ENCODE measurements around the gene PNMA5. TPM values are rescaled to one million over a fixed set of nuclear protein-coding genes. Genes with fewer than 3 reads are reported as not detected.

PNMA5 gene
- total and polyA plus RNA-seq, 2 of the 8 experiments (the other 6 are each of a cell fraction or from before 2014, with no cell fraction given): 0.11 TPM

DNA sequence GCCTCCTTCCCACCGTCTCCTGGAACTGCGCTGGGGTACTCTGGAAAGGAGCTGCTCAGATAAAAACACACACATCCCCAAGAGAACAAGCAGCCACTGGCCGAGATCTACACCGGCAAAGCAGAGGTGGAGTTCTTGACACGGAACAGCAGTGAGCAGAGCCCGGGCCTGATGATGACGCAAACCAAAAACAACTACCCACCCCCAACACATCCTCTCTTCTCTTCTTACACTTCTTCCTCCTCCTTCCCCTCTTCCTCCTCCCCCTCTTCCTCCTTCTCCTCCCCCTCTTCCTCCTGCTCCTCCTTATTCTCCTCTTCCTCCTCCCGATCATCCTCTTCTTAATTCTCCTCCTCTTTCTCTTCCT lies 4.6 kb downstream of the PNMA5 start:
- Histone ChIP-seq H3K27ac (ENCODE audit: low read depth, low read length) (no peak overlapping the region), H2AK5ac (ENCODE audit: low read depth, low read length) (no peak overlapping the region), H3K9me3 (ENCODE audit: insufficient read depth in 2 of 2, low read depth in 1 of 2, low read length in 1 of 2) (no peaks in the 10 kb centered on the region), H3K27me3 (replicated peaks in 1 of 4; ENCODE audit: control insufficient read depth in 3 of 4, extremely low read depth in 1 of 4, insufficient read depth in 3 of 4, low read length in 3 of 4) (no peaks in the 10 kb centered on the region), H4K5ac (ENCODE audit: insufficient read length, low read depth, low read length) (no peak overlapping the region), H3K79me1 (ENCODE audit: low read depth, low read length) (no peaks in the 10 kb centered on the region), H2BK12ac (ENCODE audit: low read depth, low read length) (no peak overlapping the region), H3K9ac (replicated peaks in 1 of 4; ENCODE audit: extremely low read depth in 1 of 4, low read depth in 3 of 4, low read length in 3 of 4) (no peak overlapping the region), H3K4me2 (ENCODE audit: insufficient read depth in 1 of 2, low read depth in 2 of 2, low read length in 2 of 2) (no peak overlapping the region), H2BK120ac (replicated peaks; ENCODE audit: low read depth, low read length) (no peak overlapping the region), H3K79me2 (ENCODE audit: control insufficient read depth in 1 of 2, insufficient read depth in 2 of 2, low read length in 2 of 2) (no peaks in the 10 kb centered on the region), H3K23me2 (ENCODE audit: low read depth, low read length) (0 out of 2 replicates have a peak, but pooled peaks cover 2% of the 10 kb centered on the region), H2BK5ac (ENCODE audit: low read depth, low read length) (no peak overlapping the region), H4K8ac (ENCODE audit: extremely low read depth, insufficient read depth, low read length) (no peak overlapping the region), H2BK20ac (ENCODE audit: low read length) (no peak overlapping the region), H4K91ac (replicated peaks; ENCODE audit: insufficient read length, low read length) (no peak overlapping the region), H3K36me3 (ENCODE audit: control insufficient read depth in 2 of 4, insufficient read depth in 4 of 4, low read length in 3 of 4) (no peaks in the 10 kb centered on the region), H2BK15ac (ENCODE audit: low read length) (no peak overlapping the region), H2AFZ (ENCODE audit: low read length) (no peak overlapping the region), H3K4ac (replicated peaks; ENCODE audit: insufficient read length, low read depth, low read length) (no peak overlapping the region), H3K23ac (ENCODE audit: insufficient read length) (no peak overlapping the region), H3K18ac (ENCODE audit: extremely low read depth, low read length) (no peak overlapping the region), H3K14ac (ENCODE audit: insufficient read length) (no peak overlapping the region), H3K56ac (replicated peaks; ENCODE audit: insufficient read length, low read depth, low read length) (no peak overlapping the region), H3K4me3 (ENCODE audit: extremely low read depth in 1 of 4, insufficient read depth in 2 of 4, low read depth in 3 of 4, low read length in 4 of 4) (no peak overlapping the region), H4K20me1 (replicated peaks in 1 of 2; ENCODE audit: control insufficient read depth in 1 of 2, insufficient read depth in 2 of 2, low read length in 2 of 2) (no peaks in the 10 kb centered on the region), H3K4me1 (replicated peaks in 1 of 4; ENCODE audit: control insufficient read depth in 3 of 4, insufficient read depth in 4 of 4, low read length in 3 of 4) (peaks cover 0 to 8% (median 0%) of the 10 kb centered on the region in 4 experiments; a peak in 1 of 7 replicates)
- 60% methylated on average over 5 of the region's 8 CpGs; no CpG with 5 or more reads in 1 of the 2 experiments for WGBS, 2 experiments (ENCODE audit: extremely low coverage in 1 of 2, insufficient coverage in 1 of 2, insufficient read length in 1 of 2, insufficient replicate concordance in 2 of 2, low coverage in 1 of 2, low lambda C conversion rate in 2 of 2, missing lambda C conversion rate in 1 of 2)
- POLR2A ChIA-PET (ENCODE audit: partially characterized antibody): no interaction called here
- DNase-seq (ENCODE audit: low read depth in 1 of 2, low spot score in 2 of 2): no peak
- CTCF ChIA-PET (ENCODE audit: partially characterized antibody): no interaction called here
- FAIRE-seq: no peak
- no peak for TF ChIP-seq KDM4A (IDR thresholded peaks at IDR 0.05; ENCODE audit: low read depth, low read length, severe bottlenecking)
- no peak for TF ChIP-seq CHD2 (IDR thresholded peaks at IDR 0.05; ENCODE audit: low read length)
- no peak for TF ChIP-seq PHF8 (conservative IDR thresholded peaks at IDR 0.05; ENCODE audit: low read depth, low read length)
- no peak for TF ChIP-seq BACH1 (IDR thresholded peaks at IDR 0.05; ENCODE audit: low read length)
- no peak for TF ChIP-seq HDAC2 (IDR thresholded peaks at IDR 0.05; ENCODE audit: borderline replicate concordance in 1 of 2, low read depth in 2 of 2, low read length in 2 of 2)
- TF ChIP-seq JUN (IDR thresholded peaks at IDR 0.05; ENCODE audit: low read depth, low read length): no peak
- TF ChIP-seq, protein P1, sequence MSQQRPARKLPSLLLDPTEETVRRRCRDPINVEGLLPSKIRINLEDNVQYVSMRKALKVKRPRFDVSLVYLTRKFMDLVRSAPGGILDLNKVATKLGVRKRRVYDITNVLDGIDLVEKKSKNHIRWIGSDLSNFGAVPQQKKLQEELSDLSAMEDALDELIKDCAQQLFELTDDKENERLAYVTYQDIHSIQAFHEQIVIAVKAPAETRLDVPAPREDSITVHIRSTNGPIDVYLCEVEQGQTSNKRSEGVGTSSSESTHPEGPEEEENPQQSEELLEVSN (IDR thresholded peaks at IDR 0.05): no peak
- TF ChIP-seq BRCA1 (IDR thresholded peaks at IDR 0.05; ENCODE audit: low read depth, low read length): no peak
